ENCODE measurements around the gene LRRC8D. TPM values are rescaled to one million over a fixed set of nuclear protein-coding genes. Genes with fewer than 3 reads are reported as not detected.

The LRRC8D gene
- total RNA-seq, 4 donors from 2014 or later = 12.0 to 47.4 (median 17.8) TPM

- Histone ChIP-seq H3K4me3 (no peak overlapping the region), H3K9me3 (no peaks in the 10 kb centered on the region), H3K27me3 (no peaks in the 10 kb centered on the region), H3K36me3 (no peaks in the 10 kb centered on the region), H3K27ac (no peak overlapping the region), H3K4me1 (no peaks in the 10 kb centered on the region)
- intact Hi-C loops (cut with DNase I; ENCODE audit: low total_unique reads) = no loop called here
- no peak for DNase-seq
- no peak for TF ChIP-seq CTCF (IDR thresholded peaks at IDR 0.05)
- no peak for TF ChIP-seq POLR2A (IDR thresholded peaks at IDR 0.05)
Observed at GRCh38 chr1:89827902-89828301, 7.1 kb downstream of the LRRC8D start.

- TF ChIP-seq POLR2A (IDR thresholded peaks at IDR 0.05) (no peak), CTCF (IDR thresholded peaks at IDR 0.05) (no peak)
- H3K27ac ChIP-seq = no peak overlapping the region
- H3K27me3 ChIP-seq = no peaks in the 10 kb centered on the region
- H3K4me3 ChIP-seq = no peak overlapping the region
- no peak for DNase-seq
- H3K4me1 ChIP-seq = no peaks in the 10 kb centered on the region
- no peaks in the 10 kb centered on the region for H3K36me3 ChIP-seq
- no peaks in the 10 kb centered on the region for H3K9me3 ChIP-seq
- intact Hi-C loops (cut with DNase I; ENCODE audit: low total_unique reads) = no loop called here
Observed at GRCh38 chr1:89829186-89829585, 8.4 kb downstream of the LRRC8D start.

GRCh38 chr1:89831462-89832120, 10.8 kb downstream of the LRRC8D start:
- H3K4me3 ChIP-seq = no peak overlapping the region
- intact Hi-C loops (cut with DNase I; ENCODE audit: low total_unique reads) = no loop called here

GRCh38 chr1:89832496-89833127, 11.8 kb downstream of the LRRC8D start:
- no peaks in the 10 kb centered on the region for H3K36me3 ChIP-seq
- H3K27me3 ChIP-seq = no peaks in the 10 kb centered on the region
- H3K9me3 ChIP-seq = no peaks in the 10 kb centered on the region
- intact Hi-C loops (cut with DNase I; ENCODE audit: low total_unique reads) = no loop called here
- no peak for TF ChIP-seq CTCF (IDR thresholded peaks at IDR 0.05)
- no peak for TF ChIP-seq POLR2A (IDR thresholded peaks at IDR 0.05)
- H3K27ac ChIP-seq = no peak overlapping the region
- H3K4me1 ChIP-seq = no peaks in the 10 kb centered on the region
- no peak for DNase-seq
- no peak overlapping the region for H3K4me3 ChIP-seq

More at GRCh38 chr1:89831462-89832120, 10.8 kb downstream of the LRRC8D start:
- Histone ChIP-seq H3K9me3 (no peaks in the 10 kb centered on the region), H3K4me1 (no peaks in the 10 kb centered on the region), H3K36me3 (no peaks in the 10 kb centered on the region), H3K27ac (no peak overlapping the region), H3K27me3 (no peaks in the 10 kb centered on the region)
- TF ChIP-seq POLR2A (IDR thresholded peaks at IDR 0.05) = no peak
- TF ChIP-seq CTCF (IDR thresholded peaks at IDR 0.05) = no peak
- DNase-seq = no peak
